ENCODE measurements around the gene DAGLA. TPM values are rescaled to one million over a fixed set of nuclear protein-coding genes. Genes with fewer than 3 reads are reported as not detected.

The DAGLA gene
- total RNA-seq, 1 experiment from 2014 or later = 9.5 TPM

DNA sequence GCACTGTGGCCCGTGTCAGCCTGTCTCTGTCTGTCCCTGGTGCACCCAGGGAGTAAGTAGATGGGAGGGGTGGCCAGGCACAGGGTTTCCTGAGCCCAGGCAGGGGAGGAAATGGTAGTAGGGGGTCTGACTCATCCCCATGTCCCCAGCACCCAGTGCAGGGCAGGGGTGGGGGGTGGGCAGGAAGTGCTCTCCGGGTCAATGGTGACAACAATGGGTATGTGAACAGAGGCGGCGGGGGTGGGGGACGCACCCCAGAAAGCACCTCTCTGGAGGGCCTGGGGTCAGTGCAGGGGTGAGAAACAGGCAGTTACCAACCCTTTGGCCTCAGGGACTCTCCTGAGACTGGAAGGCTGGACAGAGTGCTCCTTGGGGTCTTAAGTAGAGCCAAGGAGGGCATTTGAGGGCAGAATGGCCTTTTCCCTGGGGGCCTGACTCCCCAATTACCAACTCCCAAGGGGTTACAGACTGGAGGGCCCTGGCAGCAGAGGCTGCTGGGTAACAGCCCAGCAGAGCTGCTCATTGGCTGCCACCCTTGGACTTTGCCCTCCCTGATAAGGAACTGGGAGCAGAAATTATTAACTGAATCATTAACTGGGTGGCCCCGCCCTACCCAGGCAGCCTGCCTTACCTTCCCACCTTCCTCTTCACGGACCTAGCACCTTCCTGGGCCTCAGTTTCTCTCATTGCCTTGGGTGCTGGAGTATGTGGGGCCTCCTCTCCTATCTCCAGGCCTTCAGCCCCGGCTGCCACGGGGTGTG, 76.4 kb downstream of the DAGLA start:
- Mint-ChIP-seq H3K4me3 (ENCODE audit: unreplicated experiment) (peak overlapping the region; percentile 71), H3K27me3 (ENCODE audit: insufficient read depth, unreplicated experiment) (no peaks in the 10 kb centered on the region), H3K36me3 (ENCODE audit: insufficient read depth, unreplicated experiment) (peaks cover 42% of the 10 kb centered on the region), H3K9me3 (ENCODE audit: unreplicated experiment) (no peaks in the 10 kb centered on the region), H3K27ac (ENCODE audit: unreplicated experiment) (peak overlapping the region; percentile 94), H3K4me1 (ENCODE audit: low read depth, unreplicated experiment) (peaks cover 37% of the 10 kb centered on the region)
- no peaks in the 10 kb centered on the region for H3K9me3 ChIP-seq
- TSS peak; percentile 71 for BruUV-seq (replicated peaks)
- intact Hi-C loops (cut with micrococcal nuclease; ENCODE audit: unreplicated experiment) = loop anchor here (1.0 kb wide), 2 partner anchors 13 to 36 kb away; partner anchors contain the start of genes FEN1 and TMEM258
- POLR2A ChIA-PET = interaction anchor here (0.5 to 1.1 kb wide), 4 partner anchors 9 to 71 kb away, joined by 3 to 9 read pairs (median 4); partner anchors contain the start of gene FADS2
- TF ChIP-seq, protein P1, sequence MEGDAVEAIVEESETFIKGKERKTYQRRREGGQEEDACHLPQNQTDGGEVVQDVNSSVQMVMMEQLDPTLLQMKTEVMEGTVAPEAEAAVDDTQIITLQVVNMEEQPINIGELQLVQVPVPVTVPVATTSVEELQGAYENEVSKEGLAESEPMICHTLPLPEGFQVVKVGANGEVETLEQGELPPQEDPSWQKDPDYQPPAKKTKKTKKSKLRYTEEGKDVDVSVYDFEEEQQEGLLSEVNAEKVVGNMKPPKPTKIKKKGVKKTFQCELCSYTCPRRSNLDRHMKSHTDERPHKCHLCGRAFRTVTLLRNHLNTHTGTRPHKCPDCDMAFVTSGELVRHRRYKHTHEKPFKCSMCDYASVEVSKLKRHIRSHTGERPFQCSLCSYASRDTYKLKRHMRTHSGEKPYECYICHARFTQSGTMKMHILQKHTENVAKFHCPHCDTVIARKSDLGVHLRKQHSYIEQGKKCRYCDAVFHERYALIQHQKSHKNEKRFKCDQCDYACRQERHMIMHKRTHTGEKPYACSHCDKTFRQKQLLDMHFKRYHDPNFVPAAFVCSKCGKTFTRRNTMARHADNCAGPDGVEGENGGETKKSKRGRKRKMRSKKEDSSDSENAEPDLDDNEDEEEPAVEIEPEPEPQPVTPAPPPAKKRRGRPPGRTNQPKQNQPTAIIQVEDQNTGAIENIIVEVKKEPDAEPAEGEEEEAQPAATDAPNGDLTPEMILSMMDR (IDR thresholded peaks at IDR 0.05; ENCODE audit: insufficient read depth in 1 of 2, low read depth in 1 of 2, low read length in 1 of 2, severe bottlenecking in 1 of 2, unreplicated experiment in 1 of 2) = no peak
- H3K4me1 ChIP-seq = peaks cover 68% of the 10 kb centered on the region
- CTCF ChIA-PET = interaction anchor here (0.9 to 6.0 kb wide), 6 partner anchors 9 to 31 kb away, joined by 3 to 55 read pairs (median 8); no protein-coding TSS in a partner anchor
- H3K36me3 ChIP-seq (ENCODE audit: control insufficient read depth, insufficient read depth, low read length) = no peaks in the 10 kb centered on the region; the same call in 1 of the 2 replicates
- DNase-seq = peak; percentile 88 to 93
- H3K4me3 ChIP-seq (ENCODE audit: low read depth, low read length) = peak overlapping the region; percentile 18; the same call in 1 of the 2 replicates
- no peaks in the 10 kb centered on the region for H3K27me3 ChIP-seq (replicated peaks; ENCODE audit: control insufficient read depth, insufficient read depth, low read length)

DNA sequence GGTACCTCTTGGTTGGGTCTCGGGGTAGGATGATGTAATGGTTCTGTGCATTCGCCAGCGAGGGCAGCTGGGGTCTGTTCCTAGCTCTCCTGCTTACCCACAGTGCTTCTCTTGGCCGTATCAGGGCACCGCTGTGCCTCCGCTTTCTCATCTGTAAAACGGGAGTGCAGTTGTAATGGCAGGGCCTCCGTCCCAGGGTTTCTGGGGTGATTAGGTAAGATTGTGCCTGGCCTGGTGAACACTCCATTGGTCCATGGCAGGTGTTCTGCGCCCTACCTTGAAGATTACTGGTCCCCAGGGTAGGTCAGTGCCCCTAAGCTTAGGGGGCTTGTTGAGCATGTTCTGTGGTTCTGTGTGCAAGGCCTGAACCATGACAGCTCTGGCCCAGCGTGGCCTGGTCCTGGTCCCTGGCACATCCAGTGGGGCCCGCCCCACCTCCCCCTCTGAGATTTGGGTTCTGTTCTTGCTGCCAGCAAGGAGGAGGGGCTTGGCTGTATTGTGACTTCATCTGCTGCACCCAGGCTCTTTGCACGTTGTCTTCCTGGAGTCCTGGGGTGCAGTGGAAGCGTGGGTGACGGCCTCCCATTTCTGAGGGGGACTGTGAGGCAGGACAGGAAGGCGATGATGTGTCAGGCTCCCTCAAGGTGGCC, 77.1 kb downstream of the DAGLA start:
- Mint-ChIP-seq H3K27ac (ENCODE audit: unreplicated experiment) (peak overlapping the region; percentile 94), H3K4me3 (ENCODE audit: unreplicated experiment) (peak overlapping the region; percentile 71), H3K36me3 (ENCODE audit: insufficient read depth, unreplicated experiment) (peaks cover 42% of the 10 kb centered on the region), H3K4me1 (ENCODE audit: low read depth, unreplicated experiment) (peaks cover 37% of the 10 kb centered on the region), H3K9me3 (ENCODE audit: unreplicated experiment) (no peaks in the 10 kb centered on the region), H3K27me3 (ENCODE audit: insufficient read depth, unreplicated experiment) (no peaks in the 10 kb centered on the region)
- intact Hi-C loops (cut with micrococcal nuclease; ENCODE audit: unreplicated experiment) = loop anchor here (1.0 kb wide), 1 partner anchor 35 kb away; the partner anchor contains the start of genes FEN1 and TMEM258
- TF ChIP-seq, protein P1 (IDR thresholded peaks at IDR 0.05; ENCODE audit: insufficient read depth in 1 of 2, low read depth in 1 of 2, low read length in 1 of 2, severe bottlenecking in 1 of 2, unreplicated experiment in 1 of 2) = no peak
- CTCF ChIA-PET = interaction anchor here (0.6 to 6.0 kb wide), 7 partner anchors 10 to 34 kb away, joined by 3 to 55 read pairs (median 6); no protein-coding TSS in a partner anchor
- Histone ChIP-seq H3K36me3 (ENCODE audit: control insufficient read depth, insufficient read depth, low read length) (no peaks in the 10 kb centered on the region; the same call in 1 of the 2 replicates), H3K4me3 (ENCODE audit: low read depth, low read length) (no peak overlapping the region), H3K4me1 (peaks cover 69% of the 10 kb centered on the region), H3K27me3 (replicated peaks; ENCODE audit: control insufficient read depth, insufficient read depth, low read length) (no peaks in the 10 kb centered on the region), H3K9me3 (no peaks in the 10 kb centered on the region)
- DNase-seq = no peak
- no TSS peak for BruUV-seq (replicated peaks)
- POLR2A ChIA-PET = interaction anchor here (0.5 to 1.1 kb wide), 4 partner anchors 10 to 70 kb away, joined by 3 to 9 read pairs (median 4); partner anchors contain the start of gene FADS2

GRCh38 chr11:61760946-61761345, 80.8 kb downstream of the DAGLA start:
- DNase-seq = no peak
- CTCF ChIA-PET = no interaction called here

More at GRCh38 chr11:61760946-61761345, 80.8 kb downstream of the DAGLA start:
- Histone ChIP-seq H3K27me3 (replicated peaks; ENCODE audit: control insufficient read depth, insufficient read depth, low read length) (no peaks in the 10 kb centered on the region), H3K4me3 (ENCODE audit: low read depth, low read length) (no peak overlapping the region), H3K36me3 (ENCODE audit: control insufficient read depth, insufficient read depth, low read length) (peaks cover 3% of the 10 kb centered on the region; the same call in 1 of the 2 replicates), H3K4me1 (peaks cover 60% of the 10 kb centered on the region), H3K9me3 (no peaks in the 10 kb centered on the region)
- H3K27me3 Mint-ChIP-seq (ENCODE audit: insufficient read depth, unreplicated experiment) = no peaks in the 10 kb centered on the region
- no peak overlapping the region for H3K4me3 Mint-ChIP-seq (ENCODE audit: unreplicated experiment)
- H3K27ac Mint-ChIP-seq (ENCODE audit: unreplicated experiment) = no peak overlapping the region
- H3K4me1 Mint-ChIP-seq (ENCODE audit: low read depth, unreplicated experiment) = peaks cover 15% of the 10 kb centered on the region
- TF ChIP-seq, protein P1 (IDR thresholded peaks at IDR 0.05; ENCODE audit: insufficient read depth in 1 of 2, low read depth in 1 of 2, low read length in 1 of 2, severe bottlenecking in 1 of 2, unreplicated experiment in 1 of 2) = no peak
- no TSS peak for BruUV-seq (replicated peaks)
- no peaks in the 10 kb centered on the region for H3K9me3 Mint-ChIP-seq (ENCODE audit: unreplicated experiment)
- POLR2A ChIA-PET = no interaction called here
- intact Hi-C loops (cut with micrococcal nuclease; ENCODE audit: unreplicated experiment) = no loop called here
- peaks cover 49% of the 10 kb centered on the region for H3K36me3 Mint-ChIP-seq (ENCODE audit: insufficient read depth, unreplicated experiment)
